Endothelial cell of umbilical vein (primary cell): Measurements from ENCODE around the gene TRAF3IP1.

Source experiments
- EZH2 ChIP-seq: IDR thresholded peaks from 2 replicates; pipeline ENCODE4 v1.6.1; 2012; ENCODE audit warnings: borderline replicate concordance, low read depth, mild to moderate bottlenecking, moderate library complexity, low read length, inconsistent platforms; ENCODE audit not compliant: severe bottlenecking
- GATA2 ChIP-seq: IDR thresholded peaks from 2 replicates; pipeline ENCODE4 v1.7.0; 2011; ENCODE audit warnings: low read depth, mild to moderate bottlenecking, moderate library complexity, mixed read lengths, low read length; ENCODE audit not compliant: insufficient read length, insufficient read depth
- JUN ChIP-seq: IDR thresholded peaks from 2 replicates; pipeline ENCODE4 v1.6.1; 2011; ENCODE audit warnings: borderline replicate concordance, low read depth; ENCODE audit not compliant: insufficient read length, insufficient read depth
- MAX ChIP-seq: IDR thresholded peaks from 2 replicates; pipeline ENCODE4 v1.6.1; 2011; ENCODE audit not compliant: insufficient read depth, insufficient read length
- POLR2A ChIP-seq: IDR thresholded peaks from 2 replicates; pipeline ENCODE4 v1.6.1; 2012; ENCODE audit warnings: low read depth, mild to moderate bottlenecking, control low read depth, low read length
- POLR2AphosphoS5 ChIP-seq: IDR thresholded peaks from 2 replicates; pipeline ENCODE4 v1.6.1; 2012; ENCODE audit warnings: low read depth, mild to moderate bottlenecking, control low read depth, low read length, moderate library complexity; ENCODE audit not compliant: insufficient read depth
- TF ChIP-seq, protein P1 (sequence below), 2 donors: IDR thresholded peaks; 1 replicate in 1 of 2; 2 replicates in 1 of 2; pipeline ENCODE4 v1.5.1; 2011; ENCODE audit warnings: low read length in 2 of 2, mild to moderate bottlenecking in 2 of 2, moderate library complexity in 2 of 2, control low read depth in 1 of 2, inconsistent platforms in 1 of 2, low read depth in 1 of 2; ENCODE audit not compliant: insufficient read depth in 1 of 2; ENCODE audit errors: extremely low read depth in 1 of 2

GRCh38 chr2:238299803-238300202 is 20.5 kb upstream of the TRAF3IP1 start:
- TF ChIP-seq POLR2AphosphoS5 (no peak), EZH2 (no peak), GATA2 (no peak), POLR2A (no peak), MAX (no peak), JUN (no peak)
- TF ChIP-seq, protein P1, sequence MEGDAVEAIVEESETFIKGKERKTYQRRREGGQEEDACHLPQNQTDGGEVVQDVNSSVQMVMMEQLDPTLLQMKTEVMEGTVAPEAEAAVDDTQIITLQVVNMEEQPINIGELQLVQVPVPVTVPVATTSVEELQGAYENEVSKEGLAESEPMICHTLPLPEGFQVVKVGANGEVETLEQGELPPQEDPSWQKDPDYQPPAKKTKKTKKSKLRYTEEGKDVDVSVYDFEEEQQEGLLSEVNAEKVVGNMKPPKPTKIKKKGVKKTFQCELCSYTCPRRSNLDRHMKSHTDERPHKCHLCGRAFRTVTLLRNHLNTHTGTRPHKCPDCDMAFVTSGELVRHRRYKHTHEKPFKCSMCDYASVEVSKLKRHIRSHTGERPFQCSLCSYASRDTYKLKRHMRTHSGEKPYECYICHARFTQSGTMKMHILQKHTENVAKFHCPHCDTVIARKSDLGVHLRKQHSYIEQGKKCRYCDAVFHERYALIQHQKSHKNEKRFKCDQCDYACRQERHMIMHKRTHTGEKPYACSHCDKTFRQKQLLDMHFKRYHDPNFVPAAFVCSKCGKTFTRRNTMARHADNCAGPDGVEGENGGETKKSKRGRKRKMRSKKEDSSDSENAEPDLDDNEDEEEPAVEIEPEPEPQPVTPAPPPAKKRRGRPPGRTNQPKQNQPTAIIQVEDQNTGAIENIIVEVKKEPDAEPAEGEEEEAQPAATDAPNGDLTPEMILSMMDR (IDR thresholded peaks at IDR 0.05; ENCODE audit: extremely low read depth in 1 of 2, insufficient read depth in 1 of 2, low read depth in 1 of 2, low read length in 2 of 2), result no peak
